ENCODE data around the gene PRKCQ. TPM values are rescaled to one million over a fixed set of nuclear protein-coding genes. Genes with fewer than 3 reads are reported as not detected.

The PRKCQ gene
- total and polyA plus RNA-seq, 2 of the 4 experiments (the other 2 are of a cell fraction): under 0.01 to 0.03 TPM

DNA sequence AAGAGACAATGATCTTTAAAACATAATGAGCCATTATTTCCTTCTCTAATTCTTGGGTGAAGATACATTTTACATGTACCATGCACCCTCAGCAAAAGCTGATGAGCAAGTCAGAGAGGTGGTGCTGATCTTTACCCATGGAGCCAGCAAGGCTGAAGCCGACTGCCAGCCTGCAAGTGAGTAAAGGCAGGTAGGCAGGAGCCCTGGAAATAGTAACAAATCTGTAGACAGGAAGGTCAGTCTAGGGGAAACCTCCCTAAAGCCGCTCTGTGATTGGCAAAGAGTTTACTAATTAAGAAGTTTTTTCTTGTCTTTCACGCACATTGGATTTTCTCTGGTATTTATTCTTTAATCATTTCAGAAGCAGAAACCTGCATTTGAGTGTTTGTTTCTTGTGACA lies 67.9 kb downstream of the PRKCQ start:
- Histone ChIP-seq H3K4ac (ENCODE audit: low read depth, low read length) (no peak overlapping the region), H3K79me1 (ENCODE audit: low read depth in 1 of 2, low read length in 2 of 2) (no peaks in the 10 kb centered on the region), H3K23ac (ENCODE audit: low read depth, low read length) (no peak overlapping the region), H2BK20ac (ENCODE audit: low read depth, low read length) (no peak overlapping the region), H3K9ac (ENCODE audit: low read depth, low read length) (no peak overlapping the region), H3K27ac (ENCODE audit: insufficient read depth, low read length) (no peak overlapping the region), H2AFZ (replicated peaks; ENCODE audit: low read length, poor library complexity) (no peak overlapping the region), H4K20me1 (ENCODE audit: insufficient read depth, low read length) (no peaks in the 10 kb centered on the region), H3K4me1 (ENCODE audit: control insufficient read depth, insufficient read depth, low read length) (no peaks in the 10 kb centered on the region), H4K5ac (ENCODE audit: low read depth, low read length) (no peak overlapping the region), H3K14ac (replicated peaks; ENCODE audit: low read depth, low read length) (no peak overlapping the region), H2BK120ac (ENCODE audit: low read depth, low read length) (no peak overlapping the region), H4K91ac (ENCODE audit: insufficient read depth, low read depth, low read length) (no peak overlapping the region), H2AK5ac (ENCODE audit: low read depth, low read length) (no peak overlapping the region), H3K18ac (ENCODE audit: low read depth, low read length) (no peak overlapping the region), H3K4me3 (ENCODE audit: insufficient read depth, low read depth, low read length) (no peak overlapping the region), H3K4me2 (ENCODE audit: low read depth, low read length) (no peak overlapping the region), H2BK5ac (ENCODE audit: low read depth, low read length, poor library complexity, severe bottlenecking) (no peak overlapping the region), H3K56ac (ENCODE audit: extremely low read depth, insufficient read depth, low read length) (no peak overlapping the region), H3K27me3 (ENCODE audit: control insufficient read depth, insufficient read depth, low read length) (peaks cover 11% of the 10 kb centered on the region), H2AK9ac (replicated peaks; ENCODE audit: low read depth, low read length, poor library complexity) (no peak overlapping the region), H4K8ac (ENCODE audit: low read depth in 2 of 2, low read length in 2 of 2) (no peak overlapping the region), H2BK15ac (ENCODE audit: low read depth, low read length) (no peak overlapping the region), H3K9me1 (ENCODE audit: insufficient read depth, low read length) (no peaks in the 10 kb centered on the region), H3K9me3 (ENCODE audit: control insufficient read depth, insufficient read depth, low read length) (no peaks in the 10 kb centered on the region), H3K36me3 (ENCODE audit: control insufficient read depth, insufficient read depth, low read length) (no peaks in the 10 kb centered on the region)
- in situ Hi-C loops (cut with MboI; ENCODE audit: low sequenced_read_pairs): no loop called here
- TF ChIP-seq CHD1 (IDR thresholded peaks at IDR 0.05; ENCODE audit: low read depth, low read length): no peak
- no peak for TF ChIP-seq MAZ (IDR thresholded peaks at IDR 0.05; ENCODE audit: borderline replicate concordance, low read depth, low read length)
- no peak for TF ChIP-seq MAFK (IDR thresholded peaks at IDR 0.05; ENCODE audit: low read depth, low read length)
- no peak for TF ChIP-seq FOS (IDR thresholded peaks at IDR 0.05; ENCODE audit: low read depth, low read length)
- no peak for TF ChIP-seq USF2 (IDR thresholded peaks at IDR 0.05; ENCODE audit: low read depth, low read length)
- TF ChIP-seq SMC3 (IDR thresholded peaks at IDR 0.05; ENCODE audit: low read depth, low read length): no peak
- no peak for TF ChIP-seq CEBPB (IDR thresholded peaks at IDR 0.05; ENCODE audit: low read depth, low read length)
- no peak for TF ChIP-seq POLR2A (IDR thresholded peaks at IDR 0.05; ENCODE audit: low read depth, low read length)
- TF ChIP-seq NFE2L2 (IDR thresholded peaks at IDR 0.05; ENCODE audit: low read depth, low read length): no peak
- no peak for TF ChIP-seq BHLHE40 (IDR thresholded peaks at IDR 0.05; ENCODE audit: low read depth, low read length)
- TF ChIP-seq MXI1 (IDR thresholded peaks at IDR 0.05; ENCODE audit: borderline replicate concordance, low read depth, low read length): no peak
- no peak for TF ChIP-seq RFX5 (IDR thresholded peaks at IDR 0.05; ENCODE audit: low read depth, low read length)
- no peak for TF ChIP-seq RAD21 (IDR thresholded peaks at IDR 0.05; ENCODE audit: low read length)
- TF ChIP-seq RCOR1 (IDR thresholded peaks at IDR 0.05; ENCODE audit: insufficient replicate concordance, low read length): no peak
- TF ChIP-seq, protein P1, sequence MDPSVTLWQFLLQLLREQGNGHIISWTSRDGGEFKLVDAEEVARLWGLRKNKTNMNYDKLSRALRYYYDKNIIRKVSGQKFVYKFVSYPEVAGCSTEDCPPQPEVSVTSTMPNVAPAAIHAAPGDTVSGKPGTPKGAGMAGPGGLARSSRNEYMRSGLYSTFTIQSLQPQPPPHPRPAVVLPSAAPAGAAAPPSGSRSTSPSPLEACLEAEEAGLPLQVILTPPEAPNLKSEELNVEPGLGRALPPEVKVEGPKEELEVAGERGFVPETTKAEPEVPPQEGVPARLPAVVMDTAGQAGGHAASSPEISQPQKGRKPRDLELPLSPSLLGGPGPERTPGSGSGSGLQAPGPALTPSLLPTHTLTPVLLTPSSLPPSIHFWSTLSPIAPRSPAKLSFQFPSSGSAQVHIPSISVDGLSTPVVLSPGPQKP (IDR thresholded peaks at IDR 0.05; ENCODE audit: borderline replicate concordance, low read depth, low read length): no peak
- TF ChIP-seq, protein P2, sequence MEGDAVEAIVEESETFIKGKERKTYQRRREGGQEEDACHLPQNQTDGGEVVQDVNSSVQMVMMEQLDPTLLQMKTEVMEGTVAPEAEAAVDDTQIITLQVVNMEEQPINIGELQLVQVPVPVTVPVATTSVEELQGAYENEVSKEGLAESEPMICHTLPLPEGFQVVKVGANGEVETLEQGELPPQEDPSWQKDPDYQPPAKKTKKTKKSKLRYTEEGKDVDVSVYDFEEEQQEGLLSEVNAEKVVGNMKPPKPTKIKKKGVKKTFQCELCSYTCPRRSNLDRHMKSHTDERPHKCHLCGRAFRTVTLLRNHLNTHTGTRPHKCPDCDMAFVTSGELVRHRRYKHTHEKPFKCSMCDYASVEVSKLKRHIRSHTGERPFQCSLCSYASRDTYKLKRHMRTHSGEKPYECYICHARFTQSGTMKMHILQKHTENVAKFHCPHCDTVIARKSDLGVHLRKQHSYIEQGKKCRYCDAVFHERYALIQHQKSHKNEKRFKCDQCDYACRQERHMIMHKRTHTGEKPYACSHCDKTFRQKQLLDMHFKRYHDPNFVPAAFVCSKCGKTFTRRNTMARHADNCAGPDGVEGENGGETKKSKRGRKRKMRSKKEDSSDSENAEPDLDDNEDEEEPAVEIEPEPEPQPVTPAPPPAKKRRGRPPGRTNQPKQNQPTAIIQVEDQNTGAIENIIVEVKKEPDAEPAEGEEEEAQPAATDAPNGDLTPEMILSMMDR (conservative IDR thresholded peaks at IDR 0.05; ENCODE audit: low read depth, low read length): no peak
- intact Hi-C loops (cut with micrococcal nuclease): no loop called here
- POLR2A ChIA-PET (ENCODE audit: unreplicated experiment): no interaction called here
- dilution Hi-C loops (cut with HindIII; ENCODE audit: low sequenced_read_pairs, unreplicated experiment): no loop called here
- BruUV-seq (replicated peaks): no TSS peak
- CTCF ChIA-PET: no interaction called here
- DNase-seq: no peak
- no CpG with 5 or more reads among the region's 3 CpGs for WGBS, 2 experiments (ENCODE audit: extremely low coverage in 2 of 2, insufficient read length in 1 of 2)
- ATAC-seq (ENCODE audit: low read depth): no peak
